ENCODE measurements around the gene NYAP1. TPM values are rescaled to one million over a fixed set of nuclear protein-coding genes. Genes with fewer than 3 reads are reported as not detected.

The NYAP1 gene
- polyA plus RNA-seq, 1 donor (not counting 4 experiments of a cell fraction or from before 2014, with no cell fraction given): 0.16 TPM

DNA sequence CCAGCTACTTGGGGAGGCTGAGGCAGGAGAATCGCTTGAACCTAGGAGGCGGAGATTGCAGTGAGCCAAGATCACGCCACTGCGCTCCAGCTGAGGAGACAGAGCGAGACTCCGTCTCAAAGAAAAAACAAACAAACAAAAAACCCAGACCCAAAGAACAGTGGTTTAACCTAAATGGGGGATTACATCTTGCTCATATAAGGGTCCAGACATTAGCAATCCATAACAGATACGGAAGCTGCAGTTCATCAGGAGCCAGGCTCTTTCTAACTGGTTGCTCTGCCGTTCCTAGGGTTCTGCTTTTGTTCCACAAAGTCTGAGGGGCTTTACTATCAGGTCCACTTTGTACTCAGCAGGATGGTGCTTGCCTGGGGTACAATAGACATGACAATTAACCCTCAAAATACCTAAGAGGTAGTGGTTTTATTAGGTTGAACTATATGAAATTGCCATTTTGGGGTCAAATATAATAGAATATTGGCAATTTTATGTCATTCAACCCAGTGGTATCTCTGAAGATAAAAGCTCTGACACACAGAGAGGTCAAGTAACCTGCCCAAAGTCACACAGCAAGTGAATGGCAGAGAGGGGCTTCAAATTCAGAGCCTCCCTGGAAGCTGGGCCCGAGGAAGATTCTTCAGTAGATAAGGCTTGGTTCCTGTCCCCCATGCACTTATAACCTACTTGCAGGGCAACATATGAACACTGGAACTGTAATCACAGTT, 21.3 kb downstream of the NYAP1 start:
- no peak for TF ChIP-seq EZH2 (IDR thresholded peaks at IDR 0.05; ENCODE audit: low read length)
- TF ChIP-seq, protein P1, sequence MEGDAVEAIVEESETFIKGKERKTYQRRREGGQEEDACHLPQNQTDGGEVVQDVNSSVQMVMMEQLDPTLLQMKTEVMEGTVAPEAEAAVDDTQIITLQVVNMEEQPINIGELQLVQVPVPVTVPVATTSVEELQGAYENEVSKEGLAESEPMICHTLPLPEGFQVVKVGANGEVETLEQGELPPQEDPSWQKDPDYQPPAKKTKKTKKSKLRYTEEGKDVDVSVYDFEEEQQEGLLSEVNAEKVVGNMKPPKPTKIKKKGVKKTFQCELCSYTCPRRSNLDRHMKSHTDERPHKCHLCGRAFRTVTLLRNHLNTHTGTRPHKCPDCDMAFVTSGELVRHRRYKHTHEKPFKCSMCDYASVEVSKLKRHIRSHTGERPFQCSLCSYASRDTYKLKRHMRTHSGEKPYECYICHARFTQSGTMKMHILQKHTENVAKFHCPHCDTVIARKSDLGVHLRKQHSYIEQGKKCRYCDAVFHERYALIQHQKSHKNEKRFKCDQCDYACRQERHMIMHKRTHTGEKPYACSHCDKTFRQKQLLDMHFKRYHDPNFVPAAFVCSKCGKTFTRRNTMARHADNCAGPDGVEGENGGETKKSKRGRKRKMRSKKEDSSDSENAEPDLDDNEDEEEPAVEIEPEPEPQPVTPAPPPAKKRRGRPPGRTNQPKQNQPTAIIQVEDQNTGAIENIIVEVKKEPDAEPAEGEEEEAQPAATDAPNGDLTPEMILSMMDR (optimal IDR thresholded peaks at IDR 0.05 in 1 of 3, IDR thresholded peaks at IDR 0.05 in 1 of 3, conservative IDR thresholded peaks at IDR 0.05 in 1 of 3; ENCODE audit: extremely low read depth in 1 of 3, insufficient read depth in 2 of 3, low read length in 3 of 3): no peak
- no peaks in the 10 kb centered on the region for H3K36me3 ChIP-seq (ENCODE audit: control insufficient read depth in 2 of 2, extremely low read depth in 1 of 2, insufficient read depth in 2 of 2, low read length in 2 of 2)
- no peak overlapping the region for H3K4me3 ChIP-seq (ENCODE audit: control insufficient read depth in 2 of 3, extremely low read depth in 1 of 3, insufficient read depth in 2 of 3, low read depth in 1 of 3, low read length in 3 of 3)
- H3K9ac ChIP-seq (ENCODE audit: control insufficient read depth, extremely low read depth, insufficient read depth, low read length): no peak overlapping the region
- H3K27ac ChIP-seq (ENCODE audit: control insufficient read depth, insufficient read depth, low read length): no peak overlapping the region
- H3K9me3 ChIP-seq (ENCODE audit: control insufficient read depth, low read depth, low read length): no peaks in the 10 kb centered on the region
- H3K4me1 ChIP-seq (ENCODE audit: control insufficient read depth, extremely low read depth, insufficient read depth, low read length): peaks cover 10% of the 10 kb centered on the region
- H2AFZ ChIP-seq (ENCODE audit: control insufficient read depth, low read length): no peak overlapping the region
- DNase-seq (ENCODE audit: low read depth, low spot score) (no peak), FAIRE-seq (no peak)
- no peaks in the 10 kb centered on the region for H4K20me1 ChIP-seq (ENCODE audit: control insufficient read depth, extremely low read depth, insufficient read depth, low read length)
- no peak overlapping the region for H3K4me2 ChIP-seq (ENCODE audit: control insufficient read depth, extremely low read depth, insufficient read depth, low read depth, low read length)
- H3K27me3 ChIP-seq (ENCODE audit: control insufficient read depth, extremely low read depth, insufficient read depth, low read length): no peaks in the 10 kb centered on the region
- dilution Hi-C loops (cut with MboI; ENCODE audit: extremely low pct_ligation_motif_present, low sequenced_read_pairs): no loop called here
- no peaks in the 10 kb centered on the region for H3K9me1 ChIP-seq (ENCODE audit: control insufficient read depth, extremely low read depth, insufficient read depth, low read length)
- no peaks in the 10 kb centered on the region for H3K79me2 ChIP-seq (ENCODE audit: control insufficient read depth, insufficient read depth, low read length)

DNA sequence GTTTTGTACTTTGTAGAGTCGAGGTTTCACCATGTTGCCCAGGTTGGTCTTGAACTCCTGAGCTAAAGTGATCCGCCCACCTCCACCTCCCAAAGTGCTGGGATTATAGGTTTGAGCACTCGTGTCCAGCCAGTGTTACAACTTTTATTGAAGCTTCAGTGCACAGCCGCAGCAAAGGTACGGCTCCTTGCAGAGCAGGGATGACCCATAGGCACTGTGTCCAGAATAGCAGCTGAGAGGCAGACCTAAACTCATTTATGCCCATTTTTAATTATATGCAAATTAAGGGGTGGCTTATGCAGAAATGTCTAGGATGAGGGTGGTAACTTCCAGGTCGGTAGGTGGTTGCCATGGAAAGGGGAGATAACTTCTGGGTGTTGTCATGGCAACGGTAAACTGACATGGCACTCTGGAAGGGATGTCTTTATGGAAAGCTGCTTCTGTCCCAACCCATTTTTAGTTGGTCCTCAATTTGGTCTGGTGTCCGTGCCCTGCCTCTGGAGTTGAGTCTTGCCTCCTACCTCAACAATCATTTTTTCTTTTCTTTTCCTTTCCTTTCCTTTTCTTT, 22.7 kb downstream of the NYAP1 start:
- dilution Hi-C loops (cut with MboI; ENCODE audit: extremely low pct_ligation_motif_present, low sequenced_read_pairs): no loop called here
- no peaks in the 10 kb centered on the region for H3K79me2 ChIP-seq (ENCODE audit: control insufficient read depth, insufficient read depth, low read length)
- H3K4me3 ChIP-seq (ENCODE audit: control insufficient read depth in 2 of 3, extremely low read depth in 1 of 3, insufficient read depth in 2 of 3, low read depth in 1 of 3, low read length in 3 of 3): no peak overlapping the region
- TF ChIP-seq, protein P1 (optimal IDR thresholded peaks at IDR 0.05 in 1 of 3, IDR thresholded peaks at IDR 0.05 in 1 of 3, conservative IDR thresholded peaks at IDR 0.05 in 1 of 3; ENCODE audit: extremely low read depth in 1 of 3, insufficient read depth in 2 of 3, low read length in 3 of 3): no peak
- TF ChIP-seq EZH2 (IDR thresholded peaks at IDR 0.05; ENCODE audit: low read length): no peak
- H3K9me3 ChIP-seq (ENCODE audit: control insufficient read depth, low read depth, low read length): no peaks in the 10 kb centered on the region
- no peak overlapping the region for H3K9ac ChIP-seq (ENCODE audit: control insufficient read depth, extremely low read depth, insufficient read depth, low read length)
- H4K20me1 ChIP-seq (ENCODE audit: control insufficient read depth, extremely low read depth, insufficient read depth, low read length): no peaks in the 10 kb centered on the region
- DNase-seq (ENCODE audit: low read depth, low spot score) (no peak), FAIRE-seq (no peak)
- H3K27ac ChIP-seq (ENCODE audit: control insufficient read depth, insufficient read depth, low read length): no peak overlapping the region
- no peak overlapping the region for H2AFZ ChIP-seq (ENCODE audit: control insufficient read depth, low read length)
- H3K9me1 ChIP-seq (ENCODE audit: control insufficient read depth, extremely low read depth, insufficient read depth, low read length): no peaks in the 10 kb centered on the region
- no peaks in the 10 kb centered on the region for H3K36me3 ChIP-seq (ENCODE audit: control insufficient read depth in 2 of 2, extremely low read depth in 1 of 2, insufficient read depth in 2 of 2, low read length in 2 of 2)
- no peak overlapping the region for H3K4me2 ChIP-seq (ENCODE audit: control insufficient read depth, extremely low read depth, insufficient read depth, low read depth, low read length)
- H3K27me3 ChIP-seq (ENCODE audit: control insufficient read depth, extremely low read depth, insufficient read depth, low read length): no peaks in the 10 kb centered on the region
- peaks cover 10% of the 10 kb centered on the region for H3K4me1 ChIP-seq (ENCODE audit: control insufficient read depth, extremely low read depth, insufficient read depth, low read length)
